ENCODE data around the gene SH3BGRL2. TPM values are rescaled to one million over a fixed set of nuclear protein-coding genes. Genes with fewer than 3 reads are reported as not detected.

SH3BGRL2 gene
- polyA plus RNA-seq: 10 to 100 TPM; 28.8 to 52.5 TPM

DNA sequence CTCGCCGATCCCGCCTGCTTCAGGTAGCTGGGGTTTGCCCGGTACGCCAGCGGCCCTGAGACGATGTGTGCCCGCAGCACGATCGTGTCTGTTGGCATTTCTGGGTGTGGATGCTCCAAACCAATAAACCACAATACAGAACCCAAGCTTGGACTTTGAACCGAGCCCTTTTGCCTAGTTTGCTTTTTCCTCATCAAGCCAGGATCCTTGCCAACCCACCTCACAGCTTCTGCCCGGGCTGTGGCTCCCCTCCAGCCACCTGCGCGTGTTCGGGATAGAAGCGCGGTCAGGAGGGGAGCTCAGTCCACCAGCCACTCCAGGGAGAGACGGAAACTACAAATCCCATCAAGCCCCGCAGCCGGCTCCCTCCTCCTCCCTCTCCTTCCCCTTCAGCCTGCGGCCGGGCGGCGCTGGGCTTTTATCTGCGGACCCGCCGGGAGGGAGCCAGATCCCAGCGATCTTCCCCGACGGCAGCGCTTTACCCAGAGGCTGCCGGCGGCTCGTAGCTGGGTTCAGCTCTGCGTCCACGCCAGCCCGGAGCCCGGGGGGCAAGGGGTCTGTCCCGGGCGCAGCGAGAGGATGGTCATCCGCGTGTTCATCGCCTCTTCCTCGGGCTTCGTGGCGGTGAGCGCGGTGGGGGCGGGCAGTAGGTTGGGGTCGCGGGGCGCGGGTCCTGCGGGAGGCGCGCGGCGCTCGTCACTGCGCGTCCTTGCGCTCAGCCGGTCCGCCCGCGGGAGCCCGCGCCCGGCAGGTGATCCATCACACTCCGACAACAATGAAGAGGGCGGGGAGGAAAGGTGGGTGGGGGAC lies at the start of gene SH3BGRL2:
Gene SH3BGRL2, plus strand, starts transcription at position 447 of the 810 bp plus-strand sequence. Its CDS starts 133 bp downstream, at position 580.
- H3K4me1 ChIP-seq (ENCODE audit: control insufficient read depth in 2 of 2, insufficient read depth in 2 of 2, low read length in 1 of 2): peaks cover 2 to 4% of the 10 kb centered on the region in 2 donors
- H3K27me3 ChIP-seq (ENCODE audit: control insufficient read depth in 1 of 2, insufficient read depth in 2 of 2, low read length in 2 of 2): no peaks in the 10 kb centered on the region
- peak within 1 kb of the TSS; percentile 66 to 71 for H3K27ac ChIP-seq (ENCODE audit: low read depth in 2 of 2, low read length in 1 of 2)
- no peaks in the 10 kb centered on the region for H3K9me3 ChIP-seq (ENCODE audit: control insufficient read depth in 2 of 2, insufficient read depth in 1 of 2, low read depth in 1 of 2, low read length in 1 of 2)
- peak within 1 kb of the TSS; percentile 74 to 88 for H3K4me3 ChIP-seq (ENCODE audit: low read depth in 1 of 2, low read length in 2 of 2)
- WGBS, 2 donors: 1% methylated on average over 51 to 71 of the region's 72 CpGs
- H3K36me3 ChIP-seq (ENCODE audit: control insufficient read depth in 2 of 2, insufficient read depth in 2 of 2, low read length in 1 of 2): no peaks in the 10 kb centered on the region

DNA sequence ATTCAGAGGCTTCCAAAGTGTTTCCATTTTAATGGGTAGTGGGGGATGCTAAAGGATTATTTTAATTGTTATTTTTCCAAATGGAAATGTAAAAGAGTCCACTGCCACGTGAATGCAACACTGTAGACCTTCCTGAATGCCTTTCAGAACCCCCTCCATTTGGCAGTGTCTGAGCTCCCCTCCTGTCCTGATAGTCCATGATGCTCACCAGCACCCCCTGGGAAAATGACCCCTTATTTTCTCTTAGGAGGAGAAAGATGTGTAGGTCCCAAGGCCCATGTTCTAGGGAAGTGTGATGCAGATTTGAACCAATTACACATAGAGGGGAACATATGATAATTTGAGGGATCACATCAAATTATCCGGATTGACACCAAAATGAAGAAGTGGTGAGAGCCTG lies 46.8 kb upstream of the SH3BGRL2 start:
- Histone ChIP-seq H3K4me1 (ENCODE audit: control insufficient read depth in 2 of 2, insufficient read depth in 2 of 2, low read length in 1 of 2) (no peaks in the 10 kb centered on the region), H3K9me3 (ENCODE audit: control insufficient read depth in 2 of 2, insufficient read depth in 1 of 2, low read depth in 1 of 2, low read length in 1 of 2) (no peaks in the 10 kb centered on the region), H3K27ac (ENCODE audit: low read depth in 2 of 2, low read length in 1 of 2) (no peak overlapping the region), H3K4me3 (ENCODE audit: low read depth in 1 of 2, low read length in 2 of 2) (no peak overlapping the region), H3K36me3 (ENCODE audit: control insufficient read depth in 2 of 2, insufficient read depth in 2 of 2, low read length in 1 of 2) (no peaks in the 10 kb centered on the region), H3K27me3 (ENCODE audit: control insufficient read depth in 1 of 2, insufficient read depth in 2 of 2, low read length in 2 of 2) (no peaks in the 10 kb centered on the region)
- 70 to 75% methylated on average over 2 of the region's 2 CpGs for WGBS, 2 donors

DNA sequence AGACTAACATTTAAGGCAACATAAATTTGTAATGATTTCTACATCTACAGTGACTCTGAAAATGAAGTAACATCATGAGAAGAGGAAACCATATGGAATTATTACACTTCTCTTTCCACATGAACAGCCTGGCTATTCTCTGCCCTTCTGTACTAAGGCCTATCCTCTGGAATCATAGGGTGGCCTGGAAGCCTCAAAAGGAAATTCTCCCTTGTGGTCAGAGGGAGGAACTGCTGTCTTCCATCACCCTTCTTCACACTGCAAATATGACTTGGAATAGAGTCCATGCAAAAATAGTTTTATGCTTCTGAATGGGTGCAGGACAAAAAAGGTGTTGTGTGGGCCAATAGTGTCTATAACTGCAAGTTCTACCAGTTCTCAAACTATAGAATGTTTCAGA lies 44.6 kb upstream of the SH3BGRL2 start:
- Histone ChIP-seq H3K4me1 (ENCODE audit: control insufficient read depth in 2 of 2, insufficient read depth in 2 of 2, low read length in 1 of 2) (no peaks in the 10 kb centered on the region), H3K36me3 (ENCODE audit: control insufficient read depth in 2 of 2, insufficient read depth in 2 of 2, low read length in 1 of 2) (no peaks in the 10 kb centered on the region), H3K9me3 (ENCODE audit: control insufficient read depth in 2 of 2, insufficient read depth in 1 of 2, low read depth in 1 of 2, low read length in 1 of 2) (no peaks in the 10 kb centered on the region), H3K27ac (ENCODE audit: low read depth in 2 of 2, low read length in 1 of 2) (no peak overlapping the region), H3K27me3 (ENCODE audit: control insufficient read depth in 1 of 2, insufficient read depth in 2 of 2, low read length in 2 of 2) (no peaks in the 10 kb centered on the region), H3K4me3 (ENCODE audit: low read depth in 1 of 2, low read length in 2 of 2) (no peak overlapping the region)

GRCh38 chr6:79589701-79590100 lies 41.4 kb upstream of the SH3BGRL2 start:
- H3K36me3 ChIP-seq (ENCODE audit: control insufficient read depth in 2 of 2, insufficient read depth in 2 of 2, low read length in 1 of 2): no peaks in the 10 kb centered on the region
- no peak overlapping the region for H3K27ac ChIP-seq (ENCODE audit: low read depth in 2 of 2, low read length in 1 of 2)
- WGBS, 2 donors: 81 to 83% methylated on average over 7 of the region's 7 CpGs
- H3K4me1 ChIP-seq (ENCODE audit: control insufficient read depth in 2 of 2, insufficient read depth in 2 of 2, low read length in 1 of 2): no peaks in the 10 kb centered on the region
- H3K4me3 ChIP-seq (ENCODE audit: low read depth in 1 of 2, low read length in 2 of 2): no peak overlapping the region
- H3K27me3 ChIP-seq (ENCODE audit: control insufficient read depth in 1 of 2, insufficient read depth in 2 of 2, low read length in 2 of 2): no peaks in the 10 kb centered on the region
- H3K9me3 ChIP-seq (ENCODE audit: control insufficient read depth in 2 of 2, insufficient read depth in 1 of 2, low read depth in 1 of 2, low read length in 1 of 2): no peaks in the 10 kb centered on the region

DNA sequence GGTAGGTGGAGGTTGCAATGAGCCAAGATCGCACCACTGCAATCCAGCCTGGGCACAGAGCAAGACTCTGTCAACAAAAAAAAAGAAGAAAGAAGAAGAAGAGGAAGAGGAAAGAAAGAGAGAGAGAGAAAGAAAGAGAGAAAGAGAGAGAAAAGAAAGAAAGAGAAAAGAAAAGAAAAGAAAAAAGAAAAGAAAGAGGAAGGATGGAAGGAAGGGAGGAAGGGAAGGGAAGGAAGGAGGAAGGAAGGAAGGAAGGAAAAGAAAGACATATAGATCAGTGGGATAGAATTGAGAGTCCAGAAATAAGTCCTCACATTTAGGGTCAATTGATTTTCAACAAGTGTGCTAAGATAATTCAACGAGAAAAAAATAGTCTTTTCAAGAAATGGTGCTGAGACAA lies 34.0 kb upstream of the SH3BGRL2 start:
- H3K4me3 ChIP-seq (ENCODE audit: low read depth in 1 of 2, low read length in 2 of 2): no peak overlapping the region
- 92 to 99% methylated on average over 2 of the region's 2 CpGs for WGBS, 2 donors
- H3K4me1 ChIP-seq (ENCODE audit: control insufficient read depth in 2 of 2, insufficient read depth in 2 of 2, low read length in 1 of 2): peaks cover 0 to 3% of the 10 kb centered on the region in 2 donors
- no peaks in the 10 kb centered on the region for H3K36me3 ChIP-seq (ENCODE audit: control insufficient read depth in 2 of 2, insufficient read depth in 2 of 2, low read length in 1 of 2)
- H3K27me3 ChIP-seq (ENCODE audit: control insufficient read depth in 1 of 2, insufficient read depth in 2 of 2, low read length in 2 of 2): no peaks in the 10 kb centered on the region
- no peak overlapping the region for H3K27ac ChIP-seq (ENCODE audit: low read depth in 2 of 2, low read length in 1 of 2)
- no peaks in the 10 kb centered on the region for H3K9me3 ChIP-seq (ENCODE audit: control insufficient read depth in 2 of 2, insufficient read depth in 1 of 2, low read depth in 1 of 2, low read length in 1 of 2)

DNA sequence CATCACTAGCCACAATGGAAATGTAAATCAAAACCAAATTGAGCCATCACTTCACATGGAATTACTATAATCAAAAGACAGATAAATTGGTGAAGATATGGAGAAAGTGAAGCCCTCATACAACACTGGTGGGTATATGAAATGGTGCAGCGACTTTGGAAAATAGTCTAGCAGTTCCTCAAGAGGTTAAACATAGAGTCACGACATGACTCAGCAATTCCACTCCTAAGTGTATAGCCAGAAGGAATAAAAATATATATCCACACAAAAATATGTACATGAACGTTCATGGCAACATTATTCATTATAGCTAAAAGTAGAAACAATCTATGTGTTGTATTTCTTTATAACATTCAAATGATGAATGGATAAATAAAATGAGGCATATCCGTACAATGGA lies 33.1 kb upstream of the SH3BGRL2 start:
- no peaks in the 10 kb centered on the region for H3K36me3 ChIP-seq (ENCODE audit: control insufficient read depth in 2 of 2, insufficient read depth in 2 of 2, low read length in 1 of 2)
- H3K27ac ChIP-seq (ENCODE audit: low read depth in 2 of 2, low read length in 1 of 2): no peak overlapping the region
- H3K9me3 ChIP-seq (ENCODE audit: control insufficient read depth in 2 of 2, insufficient read depth in 1 of 2, low read depth in 1 of 2, low read length in 1 of 2): no peaks in the 10 kb centered on the region
- H3K4me3 ChIP-seq (ENCODE audit: low read depth in 1 of 2, low read length in 2 of 2): no peak overlapping the region
- no peaks in the 10 kb centered on the region for H3K27me3 ChIP-seq (ENCODE audit: control insufficient read depth in 1 of 2, insufficient read depth in 2 of 2, low read length in 2 of 2)
- H3K4me1 ChIP-seq (ENCODE audit: control insufficient read depth in 2 of 2, insufficient read depth in 2 of 2, low read length in 1 of 2): peaks cover 0 to 3% of the 10 kb centered on the region in 2 donors
- 71 to 82% methylated on average over 4 of the region's 4 CpGs for WGBS, 2 donors

DNA sequence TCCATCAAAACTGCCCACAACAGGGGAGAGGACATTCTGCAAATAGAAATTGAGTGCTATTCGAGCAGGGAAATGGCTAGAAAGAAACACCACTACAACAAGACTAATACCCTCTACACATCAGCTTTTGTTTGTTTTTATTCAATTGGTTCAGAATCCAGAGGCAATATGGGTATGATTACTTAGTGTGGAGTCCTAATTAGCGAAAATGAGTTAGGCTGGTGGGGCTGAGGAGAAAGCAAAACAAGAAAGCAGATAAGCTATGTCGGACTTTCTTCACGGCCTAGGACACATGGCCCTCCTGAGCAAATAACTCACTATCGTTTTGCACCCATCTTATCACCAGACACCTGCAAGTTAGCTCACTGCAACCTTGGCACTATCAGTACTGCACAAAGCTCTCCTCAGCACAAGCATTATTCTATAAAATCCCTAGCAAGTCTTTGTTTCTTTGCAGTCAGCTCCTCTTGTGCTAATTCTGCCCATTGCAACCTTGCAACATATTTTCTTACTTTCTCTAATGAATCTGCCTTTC lies 31.3 kb upstream of the SH3BGRL2 start:
- WGBS, 2 donors: 66 to 86% methylated on average over 5 of the region's 5 CpGs
- H3K36me3 ChIP-seq (ENCODE audit: control insufficient read depth in 2 of 2, insufficient read depth in 2 of 2, low read length in 1 of 2): no peaks in the 10 kb centered on the region
- H3K9me3 ChIP-seq (ENCODE audit: control insufficient read depth in 2 of 2, insufficient read depth in 1 of 2, low read depth in 1 of 2, low read length in 1 of 2): no peaks in the 10 kb centered on the region
- no peaks in the 10 kb centered on the region for H3K27me3 ChIP-seq (ENCODE audit: control insufficient read depth in 1 of 2, insufficient read depth in 2 of 2, low read length in 2 of 2)
- H3K27ac ChIP-seq (ENCODE audit: low read depth in 2 of 2, low read length in 1 of 2): no peak overlapping the region
- peaks cover 0 to 3% of the 10 kb centered on the region in 2 donors for H3K4me1 ChIP-seq (ENCODE audit: control insufficient read depth in 2 of 2, insufficient read depth in 2 of 2, low read length in 1 of 2)
- no peak overlapping the region for H3K4me3 ChIP-seq (ENCODE audit: low read depth in 1 of 2, low read length in 2 of 2)

DNA sequence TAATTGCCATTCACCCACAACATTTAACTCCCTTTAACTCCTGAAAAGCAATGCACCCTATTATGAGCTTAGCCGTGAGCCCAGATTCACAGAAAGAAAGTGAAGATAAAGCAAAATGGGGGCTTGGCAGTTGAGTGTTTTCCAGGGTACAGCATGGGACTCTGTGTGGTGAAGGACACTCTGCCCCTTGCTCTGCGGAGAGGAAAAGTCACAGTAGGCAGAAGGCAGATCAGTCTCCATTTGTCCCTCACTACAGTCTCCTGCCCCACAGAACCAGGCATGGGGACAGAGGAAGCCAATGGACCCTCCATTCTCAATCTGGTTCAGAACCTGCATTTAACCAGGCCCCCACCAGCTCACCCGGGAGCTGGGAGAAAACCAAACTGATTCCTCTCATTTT lies 30.8 kb upstream of the SH3BGRL2 start:
- 74 to 88% methylated on average over 3 of the region's 3 CpGs for WGBS, 2 donors
- Histone ChIP-seq H3K27ac (ENCODE audit: low read depth in 2 of 2, low read length in 1 of 2) (peak overlapping the region in 1 of 2 donors; percentile 40), H3K4me3 (ENCODE audit: low read depth in 1 of 2, low read length in 2 of 2) (no peak overlapping the region)

GRCh38 chr6:79600812-79601609 lies 30.1 kb upstream of the SH3BGRL2 start:
- H3K27ac ChIP-seq (ENCODE audit: low read depth in 2 of 2, low read length in 1 of 2): peak overlapping the region; percentile 14 to 45
- no peaks in the 10 kb centered on the region for H3K27me3 ChIP-seq (ENCODE audit: control insufficient read depth in 1 of 2, insufficient read depth in 2 of 2, low read length in 2 of 2)
- WGBS, 2 donors: 42 to 56% methylated on average over 3 of the region's 3 CpGs
- H3K4me3 ChIP-seq (ENCODE audit: low read depth in 1 of 2, low read length in 2 of 2): no peak overlapping the region
- peaks cover 0 to 3% of the 10 kb centered on the region in 2 donors for H3K4me1 ChIP-seq (ENCODE audit: control insufficient read depth in 2 of 2, insufficient read depth in 2 of 2, low read length in 1 of 2)
- H3K9me3 ChIP-seq (ENCODE audit: control insufficient read depth in 2 of 2, insufficient read depth in 1 of 2, low read depth in 1 of 2, low read length in 1 of 2): peaks cover 0 to 2% of the 10 kb centered on the region in 2 donors
- no peaks in the 10 kb centered on the region for H3K36me3 ChIP-seq (ENCODE audit: control insufficient read depth in 2 of 2, insufficient read depth in 2 of 2, low read length in 1 of 2)

More for the DNA sequence above, 30.8 kb upstream of the SH3BGRL2 start:
- no peaks in the 10 kb centered on the region for H3K27me3 ChIP-seq (ENCODE audit: control insufficient read depth in 1 of 2, insufficient read depth in 2 of 2, low read length in 2 of 2)
- H3K9me3 ChIP-seq (ENCODE audit: control insufficient read depth in 2 of 2, insufficient read depth in 1 of 2, low read depth in 1 of 2, low read length in 1 of 2): peaks cover 0 to 2% of the 10 kb centered on the region in 2 donors
- H3K4me1 ChIP-seq (ENCODE audit: control insufficient read depth in 2 of 2, insufficient read depth in 2 of 2, low read length in 1 of 2): peaks cover 0 to 3% of the 10 kb centered on the region in 2 donors
- no peaks in the 10 kb centered on the region for H3K36me3 ChIP-seq (ENCODE audit: control insufficient read depth in 2 of 2, insufficient read depth in 2 of 2, low read length in 1 of 2)
